ENCODE measurements around the gene PDE8B.

PDE8B gene

GRCh38 chr5:77400645-77401044, 190.2 kb downstream of the PDE8B start:
- DNase-seq (ENCODE audit: low spot score) = no peak

- no peak for DNase-seq (ENCODE audit: low spot score)
These were observed 192.3 kb downstream of the PDE8B start for GRCh38 chr5:77402796-77403195.

- DNase-seq (ENCODE audit: low spot score) = no peak
These were observed 196.7 kb downstream of the PDE8B start for GRCh38 chr5:77407152-77407551.

- no peak for DNase-seq (ENCODE audit: low spot score)
These were observed 199.6 kb downstream of the PDE8B start for GRCh38 chr5:77409870-77410621.

- DNase-seq (ENCODE audit: low spot score) = no peak
These were observed 202.6 kb downstream of the PDE8B start for GRCh38 chr5:77413049-77413448.

GRCh38 chr5:77418162-77418561, 207.7 kb downstream of the PDE8B start:
- DNase-seq (ENCODE audit: low spot score) = peak; percentile 12

- no peak for DNase-seq (ENCODE audit: low spot score)
These were observed 208.4 kb downstream of the PDE8B start for GRCh38 chr5:77418601-77419581.

- no peak for DNase-seq (ENCODE audit: low spot score)
These were observed 209.4 kb downstream of the PDE8B start for GRCh38 chr5:77419644-77420582.

GRCh38 chr5:77420940-77421339, 210.5 kb downstream of the PDE8B start:
- no peak for DNase-seq (ENCODE audit: low spot score)

- DNase-seq (ENCODE audit: low spot score) = no peak
These were observed 212.7 kb downstream of the PDE8B start for GRCh38 chr5:77423022-77423750.

GRCh38 chr5:77424921-77425320, 214.4 kb downstream of the PDE8B start:
- no peak for DNase-seq (ENCODE audit: low spot score)

GRCh38 chr5:77425420-77425819, 214.9 kb downstream of the PDE8B start:
- no peak for DNase-seq (ENCODE audit: low spot score)

GRCh38 chr5:77425998-77426659, 215.6 kb downstream of the PDE8B start:
- DNase-seq (ENCODE audit: low spot score) = no peak

- no peak for DNase-seq (ENCODE audit: low spot score)
These were observed 216.2 kb downstream of the PDE8B start for GRCh38 chr5:77426670-77427069.

- DNase-seq (ENCODE audit: low spot score) = no peak
These were observed 217.5 kb downstream of the PDE8B start for GRCh38 chr5:77427998-77428397.

GRCh38 chr5:77428526-77428925, 218.0 kb downstream of the PDE8B start:
- DNase-seq (ENCODE audit: low spot score) = no peak

- DNase-seq (ENCODE audit: low spot score) = no peak
These were observed 220.2 kb downstream of the PDE8B start for GRCh38 chr5:77430726-77431125.

- DNase-seq (ENCODE audit: low spot score) = no peak
These were observed 220.8 kb downstream of the PDE8B start for GRCh38 chr5:77431286-77431685.

GRCh38 chr5:77431719-77432118, 221.2 kb downstream of the PDE8B start:
- no peak for DNase-seq (ENCODE audit: low spot score)

GRCh38 chr5:77437194-77437593, 226.7 kb downstream of the PDE8B start:
- DNase-seq (ENCODE audit: low spot score) = peak; percentile 17
